Ishikawa (cell line): Measurements from ENCODE around the gene RAPGEF2.

Experiments
- CEBPB ChIP-seq: IDR thresholded peaks from 2 replicates; pipeline ENCODE4 v1.6.1; 2012
- EGR1 ChIP-seq: IDR thresholded peaks from 2 replicates; pipeline ENCODE4 v1.6.1; 2012
- EP300 ChIP-seq: IDR thresholded peaks from 2 replicates; pipeline ENCODE4 v1.6.1; 2012; ENCODE audit warnings: borderline replicate concordance
- NFIC ChIP-seq: IDR thresholded peaks from 2 replicates; pipeline ENCODE4 v1.6.1; 2012
- RAD21 ChIP-seq: IDR thresholded peaks from 2 replicates; pipeline ENCODE4 v1.6.1; 2012; ENCODE audit warnings: low read depth
- TAF1 ChIP-seq: IDR thresholded peaks from 2 replicates; pipeline ENCODE4 v1.6.1; 2012; ENCODE audit warnings: low read depth, mild to moderate bottlenecking
- TCF12 ChIP-seq: IDR thresholded peaks from 2 replicates; pipeline ENCODE4 v1.6.1; 2012; ENCODE audit warnings: low read depth
- TEAD4 ChIP-seq: IDR thresholded peaks from 2 replicates; pipeline ENCODE4 v1.6.1; 2012
- YY1 ChIP-seq: IDR thresholded peaks from 2 replicates; pipeline ENCODE4 v1.6.1; 2012; ENCODE audit warnings: low read depth
- ZBTB7A ChIP-seq: IDR thresholded peaks from 2 replicates; pipeline ENCODE4 v1.6.1; 2012; ENCODE audit warnings: low read depth
- TF ChIP-seq, protein P1 (sequence below): IDR thresholded peaks from 2 replicates; pipeline ENCODE4 v1.6.1; 2012; ENCODE audit warnings: low read depth, mild to moderate bottlenecking
- TF ChIP-seq, protein P2 (sequence below): IDR thresholded peaks from 2 replicates; pipeline ENCODE4 v1.6.1; 2012
- TF ChIP-seq, protein P3 (sequence below): IDR thresholded peaks from 2 replicates; pipeline ENCODE4 v1.6.1; 2012

DNA sequence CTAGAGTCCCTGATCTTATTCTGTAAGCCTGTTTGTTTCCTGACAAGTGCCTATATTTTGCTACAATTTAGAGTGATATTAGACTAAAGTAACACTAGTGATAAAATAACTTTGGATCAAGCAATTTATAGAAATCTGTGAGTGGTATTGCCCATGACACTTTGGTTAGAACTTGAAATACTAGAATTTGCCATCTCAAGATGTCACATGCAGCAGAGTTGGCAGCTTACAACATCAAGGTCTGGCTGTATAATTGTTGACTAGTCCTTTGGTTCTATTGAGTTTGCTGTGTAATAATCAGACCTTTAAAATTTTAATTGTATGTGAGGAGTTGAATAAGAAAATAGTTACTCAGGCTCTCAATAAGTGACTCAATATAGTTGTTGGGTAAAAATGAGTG is 167.1 kb downstream of the RAPGEF2 start:
- TF ChIP-seq, protein P1, sequence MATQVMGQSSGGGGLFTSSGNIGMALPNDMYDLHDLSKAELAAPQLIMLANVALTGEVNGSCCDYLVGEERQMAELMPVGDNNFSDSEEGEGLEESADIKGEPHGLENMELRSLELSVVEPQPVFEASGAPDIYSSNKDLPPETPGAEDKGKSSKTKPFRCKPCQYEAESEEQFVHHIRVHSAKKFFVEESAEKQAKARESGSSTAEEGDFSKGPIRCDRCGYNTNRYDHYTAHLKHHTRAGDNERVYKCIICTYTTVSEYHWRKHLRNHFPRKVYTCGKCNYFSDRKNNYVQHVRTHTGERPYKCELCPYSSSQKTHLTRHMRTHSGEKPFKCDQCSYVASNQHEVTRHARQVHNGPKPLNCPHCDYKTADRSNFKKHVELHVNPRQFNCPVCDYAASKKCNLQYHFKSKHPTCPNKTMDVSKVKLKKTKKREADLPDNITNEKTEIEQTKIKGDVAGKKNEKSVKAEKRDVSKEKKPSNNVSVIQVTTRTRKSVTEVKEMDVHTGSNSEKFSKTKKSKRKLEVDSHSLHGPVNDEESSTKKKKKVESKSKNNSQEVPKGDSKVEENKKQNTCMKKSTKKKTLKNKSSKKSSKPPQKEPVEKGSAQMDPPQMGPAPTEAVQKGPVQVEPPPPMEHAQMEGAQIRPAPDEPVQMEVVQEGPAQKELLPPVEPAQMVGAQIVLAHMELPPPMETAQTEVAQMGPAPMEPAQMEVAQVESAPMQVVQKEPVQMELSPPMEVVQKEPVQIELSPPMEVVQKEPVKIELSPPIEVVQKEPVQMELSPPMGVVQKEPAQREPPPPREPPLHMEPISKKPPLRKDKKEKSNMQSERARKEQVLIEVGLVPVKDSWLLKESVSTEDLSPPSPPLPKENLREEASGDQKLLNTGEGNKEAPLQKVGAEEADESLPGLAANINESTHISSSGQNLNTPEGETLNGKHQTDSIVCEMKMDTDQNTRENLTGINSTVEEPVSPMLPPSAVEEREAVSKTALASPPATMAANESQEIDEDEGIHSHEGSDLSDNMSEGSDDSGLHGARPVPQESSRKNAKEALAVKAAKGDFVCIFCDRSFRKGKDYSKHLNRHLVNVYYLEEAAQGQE = no peak
- TF ChIP-seq ZBTB7A (no peak), RAD21 (no peak), EP300 (no peak), TAF1 (no peak), CEBPB (no peak), EGR1 (no peak), TEAD4 (no peak), TCF12 (no peak), YY1 (no peak), NFIC (no peak)
- TF ChIP-seq, protein P2, sequence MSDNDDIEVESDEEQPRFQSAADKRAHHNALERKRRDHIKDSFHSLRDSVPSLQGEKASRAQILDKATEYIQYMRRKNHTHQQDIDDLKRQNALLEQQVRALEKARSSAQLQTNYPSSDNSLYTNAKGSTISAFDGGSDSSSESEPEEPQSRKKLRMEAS = no peak
- TF ChIP-seq, protein P3, sequence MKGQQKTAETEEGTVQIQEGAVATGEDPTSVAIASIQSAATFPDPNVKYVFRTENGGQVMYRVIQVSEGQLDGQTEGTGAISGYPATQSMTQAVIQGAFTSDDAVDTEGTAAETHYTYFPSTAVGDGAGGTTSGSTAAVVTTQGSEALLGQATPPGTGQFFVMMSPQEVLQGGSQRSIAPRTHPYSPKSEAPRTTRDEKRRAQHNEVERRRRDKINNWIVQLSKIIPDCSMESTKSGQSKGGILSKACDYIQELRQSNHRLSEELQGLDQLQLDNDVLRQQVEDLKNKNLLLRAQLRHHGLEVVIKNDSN = no peak
